Osteoblast (primary cell): ENCODE measurements around the gene GAK. TPM values are rescaled to one million over a fixed set of nuclear protein-coding genes. Genes with fewer than 3 reads are reported as not detected.

ENCODE experiments used
- DNase-seq: peaks from one replicate; pipeline ENCODE4 v3.0.0; 2011; ENCODE audit warnings: low spot score, mixed read lengths; ENCODE audit not compliant: insufficient read length; ENCODE audit errors: missing footprints
- H2AFZ ChIP-seq: 2 replicates; pipeline ENCODE4 v1.6.0; 2011; ENCODE audit warnings: mild to moderate bottlenecking, low read length
- H3K27ac ChIP-seq: 2 replicates; pipeline ENCODE4 v1.5.1; 2011; ENCODE audit warnings: mild to moderate bottlenecking, low read depth, low read length, moderate library complexity
- H3K27me3 ChIP-seq: 2 replicates; pipeline ENCODE4 v1.6.0; 2012; ENCODE audit warnings: mild to moderate bottlenecking, control low read depth, inconsistent platforms, low read length, moderate library complexity; ENCODE audit not compliant: insufficient read depth
- H3K36me3 ChIP-seq: 2 replicates; pipeline ENCODE4 v1.5.1; 2011; ENCODE audit warnings: mild to moderate bottlenecking, low read length, control low read depth, moderate library complexity; ENCODE audit not compliant: insufficient read depth
- H3K4me1 ChIP-seq: 2 replicates; pipeline ENCODE4 v1.5.1; 2011; ENCODE audit warnings: mild to moderate bottlenecking, low read length, control low read depth, moderate library complexity; ENCODE audit not compliant: insufficient read depth
- H3K4me2 ChIP-seq: 2 replicates; pipeline ENCODE4 v1.6.0; 2011; ENCODE audit warnings: mild to moderate bottlenecking, low read length; ENCODE audit not compliant: insufficient read depth
- H3K4me3 ChIP-seq: fragments of 200-600 bp; sonication (generic); 3 replicates; pipeline ENCODE4 v1.5.1; 2012; ENCODE audit warnings: mild to moderate bottlenecking, low read length, inconsistent platforms; ENCODE audit not compliant: insufficient read depth
- H3K79me2 ChIP-seq: 2 replicates; pipeline ENCODE4 v1.6.0; 2012; ENCODE audit warnings: mild to moderate bottlenecking, low read length, control low read depth, inconsistent platforms; ENCODE audit not compliant: insufficient read depth
- H3K9me3 ChIP-seq: 2 replicates; pipeline ENCODE4 v1.5.1; 2011; ENCODE audit warnings: low read depth, low read length, control low read depth
- H4K20me1 ChIP-seq: 2 replicates; pipeline ENCODE4 v1.6.0; 2012; ENCODE audit warnings: mild to moderate bottlenecking, low read length, control low read depth; ENCODE audit not compliant: insufficient read depth
- CTCF ChIP-seq: IDR thresholded peaks from 2 replicates; pipeline ENCODE4 v1.5.1; 2011; ENCODE audit warnings: mild to moderate bottlenecking, low read depth, low read length, moderate library complexity; ENCODE audit errors: extremely low read depth
- total RNA-seq: library from RNA; depleted of rRNA; stranded (reverse); fragments of >200 nt; gene quantifications from 2 replicates; pipeline ENCODE4 v1.2.3, GENCODE V29; 2012

The GAK gene
- total RNA-seq, 1 donor, result 48.9 TPM

DNA sequence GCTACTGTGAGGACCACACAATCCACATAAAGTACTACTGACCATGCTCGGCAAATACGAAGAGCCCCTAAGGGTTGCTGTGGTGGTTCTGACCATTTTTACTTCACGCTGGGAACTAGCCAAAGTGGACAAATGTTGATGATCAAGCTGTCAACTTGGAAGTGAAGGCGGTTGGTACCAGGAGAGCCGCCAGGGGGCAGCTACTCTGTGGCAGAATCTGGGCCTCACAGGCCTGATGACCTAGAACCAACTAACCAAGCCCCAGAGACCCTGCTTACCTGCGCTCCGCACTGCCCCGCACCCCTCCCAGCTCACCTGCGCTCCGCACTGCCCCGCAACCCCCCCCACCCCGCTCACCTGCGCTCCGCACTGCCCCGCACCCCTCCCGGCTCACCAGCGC lies 5.6 kb downstream of the GAK start:
- Histone ChIP-seq H2AFZ (no peak overlapping the region), H3K27me3 (no peaks in the 10 kb centered on the region), H3K27ac (no peak overlapping the region), H3K4me1 (peaks cover 13% of the 10 kb centered on the region), H3K79me2 (peaks cover 91% of the 10 kb centered on the region), H4K20me1 (peaks cover 76% of the 10 kb centered on the region), H3K36me3 (peaks cover 9% of the 10 kb centered on the region), H3K4me3 (no peak overlapping the region), H3K9me3 (no peaks in the 10 kb centered on the region), H3K4me2 (no peak overlapping the region)
- DNase-seq, result peak; percentile 86
- TF ChIP-seq CTCF, result peak; percentile 44

- H3K79me2 ChIP-seq, result peaks cover 91% of the 10 kb centered on the region
- peaks cover 75% of the 10 kb centered on the region for H4K20me1 ChIP-seq
- H3K4me1 ChIP-seq, result peaks cover 11% of the 10 kb centered on the region
- TF ChIP-seq CTCF, result no peak
- peaks cover 9% of the 10 kb centered on the region for H3K36me3 ChIP-seq
- H2AFZ ChIP-seq, result no peak overlapping the region
- H3K4me2 ChIP-seq, result no peak overlapping the region
- DNase-seq, result peak; percentile 54
- no peaks in the 10 kb centered on the region for H3K9me3 ChIP-seq
- H3K27me3 ChIP-seq, result no peaks in the 10 kb centered on the region
- no peak overlapping the region for H3K4me3 ChIP-seq
- H3K27ac ChIP-seq, result no peak overlapping the region
Measured at GRCh38 chr4:925771-926500, 6.2 kb downstream of the GAK start.

GRCh38 chr4:925171-925570 lies 6.9 kb downstream of the GAK start:
- no peaks in the 10 kb centered on the region for H3K27me3 ChIP-seq
- peaks cover 3% of the 10 kb centered on the region for H3K4me1 ChIP-seq
- H3K4me3 ChIP-seq, result no peak overlapping the region
- peaks cover 9% of the 10 kb centered on the region for H3K36me3 ChIP-seq
- H3K27ac ChIP-seq, result no peak overlapping the region
- DNase-seq, result peak; percentile 61
- no peak for TF ChIP-seq CTCF
- H2AFZ ChIP-seq, result no peak overlapping the region
- H4K20me1 ChIP-seq, result peaks cover 67% of the 10 kb centered on the region
- H3K4me2 ChIP-seq, result no peak overlapping the region
- no peaks in the 10 kb centered on the region for H3K9me3 ChIP-seq
- peaks cover 90% of the 10 kb centered on the region for H3K79me2 ChIP-seq

GRCh38 chr4:924107-925096 lies 7.7 kb downstream of the GAK start:
- Histone ChIP-seq H3K79me2 (peaks cover 90% of the 10 kb centered on the region), H3K36me3 (peaks cover 9% of the 10 kb centered on the region), H3K4me3 (no peak overlapping the region), H3K27me3 (no peaks in the 10 kb centered on the region), H4K20me1 (peaks cover 66% of the 10 kb centered on the region), H2AFZ (no peak overlapping the region), H3K9me3 (no peaks in the 10 kb centered on the region), H3K4me1 (no peaks in the 10 kb centered on the region), H3K4me2 (no peak overlapping the region), H3K27ac (peak overlapping the region; percentile 39)
- peak; percentile 93 for DNase-seq
- TF ChIP-seq CTCF, result no peak
